Mammary epithelial cell (primary cell): ENCODE measurements around the gene PRR36.

ENCODE experiments used
- EZH2 ChIP-seq: IDR thresholded peaks from 2 replicates; pipeline ENCODE4 v1.6.1; 2012; ENCODE audit warnings: low read length, inconsistent platforms, borderline replicate concordance
- TF ChIP-seq, protein P1 (sequence below), 2 donors: IDR thresholded peaks in 1 of 2; conservative IDR thresholded peaks in 1 of 2; 2 replicates each; pipeline ENCODE4 v1.5.1; 2011 to 2012; ENCODE audit warnings: inconsistent platforms in 2 of 2, low read length in 2 of 2, mild to moderate bottlenecking in 2 of 2, control low read depth in 1 of 2, low read depth in 1 of 2; ENCODE audit not compliant: insufficient read depth in 1 of 2; ENCODE audit errors: extremely low read depth in 1 of 2

DNA sequence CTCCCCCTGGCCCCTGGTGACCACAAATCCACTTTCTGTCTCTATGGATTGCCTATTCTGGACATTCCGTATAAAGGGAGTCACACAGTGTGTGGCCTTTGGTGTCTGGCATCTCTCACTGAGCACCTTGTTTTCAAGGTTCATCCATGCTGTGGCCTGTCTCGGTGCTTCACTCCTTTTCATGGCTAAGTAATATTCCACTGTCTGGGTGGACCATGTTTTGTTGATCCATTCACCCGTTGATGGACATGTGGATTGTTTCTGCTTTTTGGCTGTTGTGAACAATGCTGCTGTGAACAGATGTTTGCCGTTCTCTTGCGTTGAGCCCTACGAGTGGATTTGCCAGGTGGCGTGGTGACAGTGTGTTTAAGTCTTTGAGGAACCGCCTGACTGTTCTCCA lies 33.6 kb downstream of the PRR36 start:
- TF ChIP-seq, protein P1, sequence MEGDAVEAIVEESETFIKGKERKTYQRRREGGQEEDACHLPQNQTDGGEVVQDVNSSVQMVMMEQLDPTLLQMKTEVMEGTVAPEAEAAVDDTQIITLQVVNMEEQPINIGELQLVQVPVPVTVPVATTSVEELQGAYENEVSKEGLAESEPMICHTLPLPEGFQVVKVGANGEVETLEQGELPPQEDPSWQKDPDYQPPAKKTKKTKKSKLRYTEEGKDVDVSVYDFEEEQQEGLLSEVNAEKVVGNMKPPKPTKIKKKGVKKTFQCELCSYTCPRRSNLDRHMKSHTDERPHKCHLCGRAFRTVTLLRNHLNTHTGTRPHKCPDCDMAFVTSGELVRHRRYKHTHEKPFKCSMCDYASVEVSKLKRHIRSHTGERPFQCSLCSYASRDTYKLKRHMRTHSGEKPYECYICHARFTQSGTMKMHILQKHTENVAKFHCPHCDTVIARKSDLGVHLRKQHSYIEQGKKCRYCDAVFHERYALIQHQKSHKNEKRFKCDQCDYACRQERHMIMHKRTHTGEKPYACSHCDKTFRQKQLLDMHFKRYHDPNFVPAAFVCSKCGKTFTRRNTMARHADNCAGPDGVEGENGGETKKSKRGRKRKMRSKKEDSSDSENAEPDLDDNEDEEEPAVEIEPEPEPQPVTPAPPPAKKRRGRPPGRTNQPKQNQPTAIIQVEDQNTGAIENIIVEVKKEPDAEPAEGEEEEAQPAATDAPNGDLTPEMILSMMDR (conservative IDR thresholded peaks at IDR 0.05 in 1 of 2, IDR thresholded peaks at IDR 0.05 in 1 of 2; ENCODE audit: extremely low read depth in 1 of 2, insufficient read depth in 1 of 2, low read depth in 1 of 2, low read length in 2 of 2), result no peak
- no peak for TF ChIP-seq EZH2
